Uterus (tissue), 2 donors: ENCODE results near the gene DHX34.

Source experiments
- POLR2A ChIP-seq, 2 donors: fragments of 450-650 bp; IDR thresholded peaks; one replicate each; pipeline ENCODE4 v1.6.1; 2016; ENCODE audit warnings: antibody characterized with exemption in 2 of 2, mild to moderate bottlenecking in 1 of 2, moderate library complexity in 1 of 2
- TF ChIP-seq, protein P1 (sequence below), 4 experiments: fragments of 200-600 bp in 2 of 4; fragments of 450-650 bp in 2 of 4; sonication (generic) in 2 of 4; IDR thresholded peaks; one replicate each; pipeline ENCODE4 v1.5.1; 2016 to 2019; ENCODE audit warnings: antibody characterized with exemption in 4 of 4, mild to moderate bottlenecking in 2 of 4, moderate library complexity in 1 of 4

DNA sequence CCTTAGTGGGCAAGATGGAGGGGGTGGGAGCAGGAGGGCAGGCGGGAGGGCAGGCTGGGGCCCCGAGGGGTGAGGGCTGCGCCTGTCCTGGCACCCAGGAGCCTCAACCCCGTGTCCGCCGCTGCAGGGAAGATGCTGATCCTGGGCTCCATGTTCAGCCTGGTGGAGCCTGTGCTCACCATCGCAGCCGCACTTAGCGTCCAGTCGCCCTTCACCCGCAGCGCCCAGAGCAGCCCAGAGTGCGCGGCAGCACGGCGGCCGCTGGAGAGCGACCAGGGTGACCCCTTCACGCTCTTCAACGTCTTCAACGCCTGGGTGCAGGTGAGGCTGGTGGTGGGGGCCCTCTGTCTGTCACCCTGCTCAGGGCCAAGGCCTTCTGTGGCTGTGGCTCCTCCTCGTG, 23.5 kb downstream of the DHX34 start:
- TF ChIP-seq, protein P1, sequence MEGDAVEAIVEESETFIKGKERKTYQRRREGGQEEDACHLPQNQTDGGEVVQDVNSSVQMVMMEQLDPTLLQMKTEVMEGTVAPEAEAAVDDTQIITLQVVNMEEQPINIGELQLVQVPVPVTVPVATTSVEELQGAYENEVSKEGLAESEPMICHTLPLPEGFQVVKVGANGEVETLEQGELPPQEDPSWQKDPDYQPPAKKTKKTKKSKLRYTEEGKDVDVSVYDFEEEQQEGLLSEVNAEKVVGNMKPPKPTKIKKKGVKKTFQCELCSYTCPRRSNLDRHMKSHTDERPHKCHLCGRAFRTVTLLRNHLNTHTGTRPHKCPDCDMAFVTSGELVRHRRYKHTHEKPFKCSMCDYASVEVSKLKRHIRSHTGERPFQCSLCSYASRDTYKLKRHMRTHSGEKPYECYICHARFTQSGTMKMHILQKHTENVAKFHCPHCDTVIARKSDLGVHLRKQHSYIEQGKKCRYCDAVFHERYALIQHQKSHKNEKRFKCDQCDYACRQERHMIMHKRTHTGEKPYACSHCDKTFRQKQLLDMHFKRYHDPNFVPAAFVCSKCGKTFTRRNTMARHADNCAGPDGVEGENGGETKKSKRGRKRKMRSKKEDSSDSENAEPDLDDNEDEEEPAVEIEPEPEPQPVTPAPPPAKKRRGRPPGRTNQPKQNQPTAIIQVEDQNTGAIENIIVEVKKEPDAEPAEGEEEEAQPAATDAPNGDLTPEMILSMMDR (IDR thresholded peaks at IDR 0.05), result no peak
- no peak for TF ChIP-seq POLR2A (IDR thresholded peaks at IDR 0.05)
